GM21619 (cell line): ENCODE data around the gene GAB1.

Source experiments
- ATAC-seq: cut with Tn5 transposase; IDR thresholded peaks from one replicate; pipeline ENCODE4 v1.9.1; 2021; ENCODE audit not compliant: unreplicated experiment

GAB1 gene

DNA sequence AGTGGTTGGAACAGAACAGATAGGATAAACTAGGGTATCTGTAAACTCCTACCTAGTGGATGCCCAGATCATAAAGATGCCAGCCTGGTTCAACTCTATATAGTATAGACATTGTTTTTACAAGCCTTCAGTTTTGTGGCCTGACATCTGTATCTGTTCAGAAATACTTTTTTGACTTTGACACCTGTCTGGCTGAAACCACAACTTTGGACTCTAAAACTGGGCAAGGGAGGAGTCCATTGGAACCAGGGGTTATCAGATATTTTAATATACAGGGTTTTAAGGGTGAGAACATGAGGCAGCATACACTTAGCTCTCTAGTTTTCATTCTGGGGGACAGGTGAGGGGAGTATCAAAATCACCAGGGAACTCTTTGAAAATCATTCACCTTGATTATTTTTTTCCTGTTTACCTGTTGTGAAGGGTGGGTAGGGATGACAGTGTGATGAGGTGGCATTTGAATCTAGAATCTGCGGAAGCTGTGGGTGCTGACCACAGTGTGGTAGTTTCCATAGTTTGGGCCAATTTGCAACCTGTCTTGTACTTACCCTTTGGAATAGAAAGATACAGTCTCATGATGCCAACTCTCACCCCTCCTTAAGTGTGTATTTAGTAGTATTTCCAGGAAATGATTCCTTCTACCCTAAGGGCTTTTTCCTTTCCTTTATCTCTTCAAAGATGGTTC, 20.6 kb downstream of the GAB1 start:
- no peak for ATAC-seq

DNA sequence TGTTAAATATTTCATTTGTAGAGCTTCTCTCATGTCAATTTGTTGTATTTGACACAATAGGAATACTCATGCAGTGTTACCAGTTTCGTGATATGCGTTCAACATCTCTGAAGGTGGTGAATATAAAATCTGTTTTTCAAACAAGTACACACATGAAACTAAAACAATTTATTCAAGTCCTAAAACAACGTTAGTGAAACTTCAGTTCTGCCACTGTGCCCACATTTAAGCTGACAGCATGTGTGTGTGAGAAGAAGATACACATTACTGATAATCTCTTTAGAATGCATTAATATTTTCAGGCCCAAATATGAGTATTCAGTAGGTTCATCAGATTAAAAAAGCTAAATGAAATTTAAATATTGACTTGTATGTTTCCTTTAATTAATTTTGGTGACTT, 21.7 kb downstream of the GAB1 start:
- ATAC-seq, result no peak

DNA sequence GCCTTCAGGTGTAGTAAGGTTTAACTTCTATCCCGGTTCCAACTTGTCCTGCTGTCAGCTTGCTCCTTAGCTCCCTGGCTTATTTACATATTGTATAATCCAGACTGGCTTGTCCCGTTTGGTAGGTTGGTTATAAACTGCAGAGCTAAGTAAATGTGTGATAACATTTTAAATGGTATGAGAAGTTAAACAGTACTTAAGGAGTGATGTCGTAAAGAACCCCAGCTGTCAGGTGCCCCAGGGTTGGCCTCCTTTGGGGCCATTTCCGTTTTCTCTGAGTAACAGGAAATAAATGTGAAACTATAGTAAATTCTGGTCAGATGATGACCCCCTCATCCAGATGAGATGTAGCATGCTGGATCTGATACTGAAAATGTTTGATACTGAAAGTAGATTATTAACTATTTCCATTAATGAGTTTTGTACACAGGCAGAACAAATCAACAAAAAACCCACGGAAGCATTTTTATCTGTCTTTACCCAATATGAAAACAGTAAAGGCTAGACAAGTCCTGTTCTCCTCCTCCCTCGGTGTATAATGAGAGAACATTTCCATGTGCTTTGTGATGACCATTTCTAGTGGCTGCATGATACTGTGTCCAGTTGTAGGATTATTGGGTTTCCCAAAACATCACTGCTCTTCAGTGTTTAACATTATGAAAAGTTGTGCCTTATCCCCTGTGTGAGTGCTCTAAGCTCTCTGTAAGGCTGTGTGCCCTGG, 22.4 kb downstream of the GAB1 start:
- ATAC-seq, result peak; percentile 91

DNA sequence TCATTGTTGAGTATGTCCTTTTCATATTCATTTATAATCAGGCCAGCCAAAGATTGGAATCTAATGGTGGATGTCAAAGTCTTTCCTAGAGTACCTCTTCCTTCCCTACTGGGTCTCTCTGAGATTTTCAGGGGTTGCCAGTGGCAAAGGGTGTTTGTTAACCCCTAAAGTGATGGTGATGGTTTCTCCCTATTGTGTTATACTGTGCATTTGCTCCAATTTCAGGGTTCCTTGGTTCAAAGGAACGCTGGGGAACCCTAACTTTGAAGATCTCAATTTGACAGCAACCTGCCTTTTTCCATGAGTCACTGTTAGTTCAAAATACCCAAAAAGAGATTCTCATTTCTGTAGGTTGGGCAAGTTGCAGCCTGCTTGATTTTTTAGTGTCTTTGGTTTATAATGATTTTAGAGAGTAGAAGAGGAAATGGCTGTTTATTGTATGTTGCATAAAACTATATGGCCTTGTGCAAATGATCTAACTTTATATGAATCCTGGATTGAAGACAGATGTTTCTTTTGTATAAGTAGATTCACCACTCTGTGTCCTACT, 23.0 kb downstream of the GAB1 start:
- ATAC-seq, result no peak

DNA sequence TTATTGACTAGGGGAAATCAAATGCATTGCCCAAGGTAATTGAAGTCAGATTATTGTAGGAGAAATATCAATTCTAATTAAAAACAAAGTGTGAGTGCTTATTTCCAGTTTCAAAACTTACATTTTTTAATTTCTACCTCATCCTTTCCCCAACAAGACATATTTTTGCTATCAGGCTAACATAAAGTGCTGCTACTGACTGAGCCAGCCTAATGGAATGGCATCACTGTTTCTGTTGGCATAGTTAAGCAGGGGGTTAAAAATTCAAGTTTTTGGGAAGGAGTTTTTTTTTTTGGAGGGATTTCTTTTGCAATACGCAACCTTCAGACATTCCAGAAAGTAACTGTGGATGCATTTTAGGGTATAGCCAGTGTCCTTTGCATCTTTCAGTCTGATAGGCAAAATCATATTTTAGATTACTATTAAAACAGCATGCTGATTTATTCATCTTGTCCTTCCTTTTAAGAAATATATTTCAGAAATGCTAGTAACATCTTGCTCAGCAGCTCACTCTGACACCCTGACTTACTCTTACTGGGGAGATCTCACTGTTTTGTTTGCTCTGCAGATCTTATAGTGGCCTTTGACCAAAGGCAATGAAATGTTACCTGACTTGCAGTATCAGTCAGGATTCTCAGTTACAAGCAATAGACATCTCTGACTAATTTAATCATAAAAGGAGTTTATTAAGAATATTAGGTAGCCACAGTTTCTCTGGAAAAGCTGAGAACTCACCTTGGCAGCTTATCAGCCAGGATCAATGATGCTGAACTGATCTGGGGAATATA, 24.4 kb downstream of the GAB1 start:
- ATAC-seq, result no peak

DNA sequence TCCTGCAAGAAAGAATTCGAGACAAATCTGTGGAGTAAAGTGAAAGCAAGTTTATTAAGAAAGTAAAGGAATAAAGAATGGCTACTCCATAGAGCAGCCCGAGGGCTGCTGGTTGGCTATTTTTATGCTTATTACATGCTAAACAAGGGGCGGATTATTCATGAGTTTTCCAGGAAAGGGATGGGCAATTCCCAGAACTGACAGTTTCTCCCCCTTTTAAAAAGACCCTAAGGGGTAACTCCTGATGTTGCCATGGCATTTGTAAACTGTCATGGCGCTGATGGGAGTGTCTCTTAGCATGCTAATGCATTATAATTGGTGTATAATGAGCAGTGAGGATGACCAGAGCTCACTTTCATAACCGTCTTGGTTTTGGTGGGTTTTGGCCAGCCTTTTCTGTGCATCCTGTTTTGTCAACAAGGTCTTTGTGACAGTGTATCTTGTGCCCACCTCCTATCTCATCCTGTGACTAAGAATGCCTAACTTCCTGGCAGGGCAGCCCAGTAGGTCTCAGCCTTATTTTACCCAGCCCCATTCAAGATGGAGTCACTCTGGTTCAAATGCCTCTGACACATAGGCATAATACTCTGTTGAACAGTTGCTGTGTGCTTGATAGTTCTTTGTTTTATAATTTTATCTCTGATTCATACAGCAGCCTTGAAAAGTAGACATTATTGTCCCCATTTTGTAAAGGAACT, 25.8 kb downstream of the GAB1 start:
- no peak for ATAC-seq

DNA sequence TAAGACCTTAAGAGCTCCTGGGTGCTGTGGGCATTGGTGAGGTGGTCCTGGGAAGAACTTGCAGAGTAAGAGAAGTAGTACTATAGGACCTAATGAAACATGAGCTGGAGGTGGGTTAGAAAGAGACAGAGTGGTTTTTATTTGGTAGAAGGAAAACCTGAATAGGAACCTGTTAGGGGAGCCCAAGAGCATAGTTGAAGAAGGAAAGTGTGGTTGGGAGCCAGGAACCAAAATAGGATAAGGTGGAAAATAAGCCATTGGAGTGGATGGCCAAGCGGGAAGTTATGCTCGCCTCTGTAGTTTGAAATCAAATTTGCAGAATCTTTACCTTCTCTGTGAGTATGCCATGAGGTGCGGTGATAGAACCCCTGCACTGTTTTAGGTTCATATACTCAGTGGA, 26.7 kb downstream of the GAB1 start:
- ATAC-seq, result no peak

DNA sequence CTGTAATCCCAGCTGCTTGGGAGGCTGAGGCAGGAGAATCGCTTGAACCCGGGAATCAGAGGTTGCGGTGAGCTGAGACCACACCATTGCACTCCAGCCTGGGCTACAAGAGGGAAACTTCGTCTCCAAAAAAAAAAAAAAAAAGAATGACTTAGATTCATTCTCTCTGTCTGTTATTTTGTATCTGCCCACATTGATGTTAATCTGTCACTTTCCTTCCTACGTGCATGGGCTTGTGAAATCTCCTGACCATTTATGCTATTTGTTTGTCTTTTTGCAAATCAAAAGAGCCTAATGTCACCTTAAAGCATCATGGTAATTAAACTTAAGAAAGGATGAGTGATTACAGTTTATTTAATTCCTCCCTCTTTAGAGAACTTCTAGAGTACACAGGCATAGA, 27.4 kb downstream of the GAB1 start:
- no peak for ATAC-seq

DNA sequence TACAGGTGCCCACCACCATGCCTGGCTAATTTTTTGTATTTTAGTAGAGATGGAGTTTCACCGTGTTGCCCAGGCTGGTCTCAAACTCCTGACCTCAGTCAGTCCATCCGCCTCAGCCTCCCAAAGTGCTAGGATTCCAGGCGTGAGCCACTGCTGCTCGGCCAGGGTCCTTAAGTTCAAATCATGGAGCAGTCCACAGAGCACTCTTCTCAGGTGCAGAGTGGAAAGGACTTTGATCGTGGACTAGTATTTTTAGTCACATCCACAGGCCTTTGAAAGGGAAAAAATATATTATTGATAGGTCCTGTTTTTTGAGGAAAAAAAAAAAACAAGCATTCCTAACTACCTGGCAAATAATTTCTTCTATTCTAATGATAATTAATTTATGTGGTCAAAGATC, 31.2 kb downstream of the GAB1 start:
- no peak for ATAC-seq

DNA sequence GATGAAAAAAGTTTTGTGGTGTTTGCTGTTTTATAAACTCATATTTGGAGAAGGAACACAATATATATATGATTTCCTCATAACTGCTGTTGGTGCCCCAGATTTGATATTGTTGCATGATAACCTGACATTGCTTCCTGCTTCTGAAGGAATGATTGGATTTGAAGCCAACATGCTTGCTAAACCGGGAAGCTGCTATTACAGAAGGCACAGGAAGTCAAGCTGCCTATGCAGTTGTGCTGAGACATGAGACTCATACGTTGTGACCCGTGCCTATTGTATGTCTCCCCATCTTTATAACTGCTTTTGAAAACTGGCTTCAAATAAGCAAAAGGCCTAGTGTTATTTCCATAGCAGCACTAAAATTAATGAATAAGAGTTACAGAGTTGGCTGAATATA, 32.9 kb downstream of the GAB1 start:
- ATAC-seq, result no peak

DNA sequence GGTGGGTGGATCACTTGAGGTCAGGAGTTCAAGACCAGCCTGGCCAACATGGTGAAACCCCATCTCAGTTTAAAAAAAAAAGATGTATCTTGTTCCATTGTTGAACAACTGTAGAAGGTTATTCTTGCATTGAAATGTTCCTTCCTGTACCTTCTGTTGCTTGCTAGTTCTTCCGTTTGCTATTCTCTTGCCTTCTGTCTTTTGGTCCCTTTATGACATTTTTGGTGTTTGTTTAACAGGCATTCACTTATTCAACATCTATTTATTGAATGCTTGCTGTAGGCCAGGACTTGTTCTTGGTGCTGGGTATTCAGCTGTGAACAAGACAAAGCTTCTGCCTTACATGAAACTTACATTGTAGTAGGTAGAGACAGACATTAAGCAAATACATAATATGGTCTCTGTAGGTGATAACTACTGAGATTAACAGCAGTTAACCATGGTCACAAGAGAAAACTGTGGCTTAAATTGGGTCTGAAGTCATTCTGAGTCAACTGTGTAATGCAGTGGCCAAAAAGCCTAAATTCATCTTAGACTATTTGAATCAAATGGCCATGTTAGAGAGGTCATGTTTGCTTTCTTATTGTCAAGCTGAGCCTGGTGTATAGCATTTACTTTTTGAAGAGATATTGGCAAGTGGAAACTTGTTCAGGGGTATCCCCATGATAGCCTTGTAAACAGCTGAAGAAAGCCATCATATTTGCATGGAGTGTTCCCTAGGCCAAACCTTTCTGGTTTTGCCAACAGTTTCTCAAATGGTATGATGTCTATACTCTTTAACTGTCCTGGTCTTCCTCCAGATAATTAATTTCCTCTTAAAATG, 35.6 kb downstream of the GAB1 start:
- ATAC-seq, result peak; percentile 65

DNA sequence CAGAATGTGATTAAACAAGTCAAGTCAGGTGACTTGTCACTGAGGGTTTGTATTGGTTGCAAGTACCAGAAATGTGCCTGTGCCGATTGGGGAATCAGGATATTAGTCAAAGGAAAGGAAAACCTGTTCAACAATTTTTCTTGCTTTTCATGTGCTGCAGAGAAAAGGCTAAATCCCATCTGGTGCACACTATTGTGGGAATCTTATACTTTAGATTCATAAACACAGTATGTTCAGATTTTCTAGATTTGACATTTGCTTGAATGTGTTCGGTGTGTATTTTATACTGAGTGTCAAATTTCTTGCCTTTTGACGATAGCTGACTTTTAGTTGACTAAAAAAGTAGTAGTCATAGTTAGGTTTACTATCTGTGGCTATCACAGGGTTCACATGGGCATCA, 37.6 kb downstream of the GAB1 start:
- ATAC-seq, result no peak

DNA sequence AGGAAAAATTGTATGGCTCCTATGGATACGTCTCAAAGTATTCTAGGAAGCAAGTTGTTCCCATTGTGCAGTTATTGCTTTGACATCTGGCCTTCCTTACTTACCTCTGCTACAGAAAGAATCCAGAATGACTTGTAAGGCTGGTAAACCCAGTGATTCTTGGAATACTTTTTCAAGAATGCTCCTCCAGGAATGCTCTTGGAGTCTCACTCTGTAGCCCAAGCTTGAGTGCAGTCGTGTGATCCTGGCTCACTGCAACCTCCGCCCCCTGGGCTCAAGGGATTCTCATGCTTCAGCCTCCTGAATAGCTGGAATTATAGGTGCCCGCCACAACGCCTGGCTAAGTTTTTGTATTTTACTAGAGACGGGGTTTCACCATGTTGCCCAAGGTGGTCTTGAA, 38.1 kb downstream of the GAB1 start:
- no peak for ATAC-seq

DNA sequence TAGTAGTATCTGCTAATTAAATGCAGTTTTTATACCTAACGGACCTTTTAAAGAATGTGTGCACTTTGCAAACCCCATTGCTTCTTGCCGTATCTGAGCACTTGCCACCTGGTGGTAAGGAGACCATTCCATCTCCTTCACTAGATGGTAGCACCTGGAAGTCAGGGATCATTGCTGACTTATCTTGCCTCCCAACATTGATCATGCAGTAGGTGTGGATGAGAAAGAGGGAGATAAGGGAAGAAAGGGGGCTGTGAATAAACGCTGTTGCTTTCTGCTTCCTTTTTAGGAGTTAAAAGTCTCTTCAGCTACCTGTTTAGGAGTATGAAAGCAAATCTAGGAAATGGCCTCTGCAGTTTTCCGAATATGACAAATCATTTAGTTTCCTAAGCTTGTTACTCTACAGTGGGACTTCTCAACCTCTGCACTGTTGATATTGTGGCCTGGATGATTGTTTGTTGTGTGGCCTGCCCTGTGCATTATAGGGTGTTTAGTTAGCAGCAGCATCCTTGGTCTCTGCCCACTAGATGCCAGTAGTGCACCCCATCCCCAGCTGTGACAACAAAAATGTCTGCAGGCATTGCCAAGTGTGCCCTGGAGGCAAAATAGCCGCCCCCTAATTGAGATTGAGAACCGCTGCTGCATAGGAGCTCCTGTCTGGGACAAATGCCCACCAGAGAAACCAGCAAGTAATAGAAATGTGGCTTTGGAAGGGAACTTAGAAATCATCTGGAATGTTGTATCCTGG, 38.8 kb downstream of the GAB1 start:
- ATAC-seq, result peak; percentile 36

DNA sequence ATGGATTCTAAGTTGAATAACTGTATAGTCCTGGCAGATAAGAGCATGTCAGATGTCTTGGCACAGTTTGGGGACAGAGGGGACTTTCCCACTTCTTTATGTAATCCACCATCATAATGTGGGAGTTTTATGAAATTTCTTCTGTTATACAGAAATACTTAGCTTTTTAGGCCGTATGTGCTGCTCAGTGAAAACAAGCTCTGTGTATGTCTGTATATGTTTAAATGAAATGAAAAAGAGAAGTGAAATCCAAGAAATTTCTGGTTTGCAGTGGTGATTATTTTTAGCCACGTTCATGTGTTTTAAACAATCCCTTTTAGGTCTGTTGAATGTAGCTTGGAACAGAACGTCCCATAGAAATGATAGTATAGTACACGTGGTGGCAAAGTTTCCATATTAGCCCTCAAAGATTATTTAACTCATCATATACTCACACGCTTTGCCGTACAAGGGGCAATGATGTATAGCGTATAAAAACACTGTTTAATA, 41.0 kb downstream of the GAB1 start:
- peak; percentile 48 for ATAC-seq

DNA sequence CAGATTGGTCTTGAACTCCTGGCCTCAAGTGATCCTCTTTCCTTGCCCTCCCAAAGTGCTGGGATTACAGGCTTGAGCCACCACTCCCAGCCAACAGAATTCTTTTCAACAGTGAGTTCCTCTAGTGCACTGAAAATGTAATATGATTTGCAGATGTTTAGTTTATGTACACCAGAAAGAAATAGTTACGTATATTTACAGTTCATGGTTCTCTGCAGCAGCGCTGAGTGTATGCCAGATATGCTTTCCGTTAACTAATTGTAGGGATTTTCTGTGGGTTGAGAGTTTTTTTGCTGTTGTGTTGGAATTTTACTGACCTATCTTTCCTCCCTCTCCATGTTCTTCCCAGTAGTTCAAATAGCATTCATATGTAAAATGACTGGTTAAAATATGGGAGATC, 44.0 kb downstream of the GAB1 start:
- ATAC-seq, result no peak

DNA sequence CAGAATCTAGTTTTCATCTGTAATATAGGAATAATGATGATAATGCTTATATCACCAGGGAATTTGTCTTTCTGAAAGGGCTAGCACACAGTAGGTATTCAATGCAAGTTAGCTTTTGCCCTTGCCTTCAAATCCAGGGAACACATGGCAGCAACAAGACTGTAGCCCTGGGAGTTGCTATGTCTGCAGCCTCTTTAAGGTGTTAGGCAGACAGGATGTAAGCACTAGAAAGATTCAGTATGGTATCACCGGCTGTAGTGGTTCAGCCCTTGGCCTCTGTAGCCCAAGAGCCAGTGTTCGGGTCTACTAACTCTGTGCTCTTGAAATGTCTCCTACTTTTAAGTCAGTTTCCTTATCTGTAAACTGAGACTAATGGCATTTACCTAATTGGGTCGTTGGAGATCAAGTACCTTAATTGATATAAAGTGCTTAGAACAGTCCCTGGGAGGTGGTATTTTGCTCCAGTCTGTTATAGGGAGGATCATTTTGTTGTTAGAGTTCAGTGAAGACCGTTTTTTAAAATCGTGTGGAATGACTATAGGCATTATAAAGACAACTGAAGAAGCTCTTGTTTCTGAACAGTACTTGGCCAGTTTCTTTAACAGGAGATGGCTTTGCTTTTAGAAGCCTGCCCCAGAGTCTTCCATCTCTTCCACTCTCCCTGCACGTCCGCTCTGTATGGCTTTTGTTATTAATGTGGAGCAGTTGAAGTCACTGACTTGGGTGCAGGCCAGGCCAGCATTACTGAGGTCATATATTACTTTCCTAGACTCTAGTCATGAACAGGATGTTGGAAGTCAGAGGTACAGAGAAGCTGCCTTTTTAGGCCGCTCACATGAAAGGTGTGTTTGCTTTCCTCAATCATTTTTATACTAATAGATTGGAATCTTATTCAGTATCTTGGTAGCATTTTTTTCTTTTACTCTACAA, 44.8 kb downstream of the GAB1 start:
- ATAC-seq, result peak; percentile 40

DNA sequence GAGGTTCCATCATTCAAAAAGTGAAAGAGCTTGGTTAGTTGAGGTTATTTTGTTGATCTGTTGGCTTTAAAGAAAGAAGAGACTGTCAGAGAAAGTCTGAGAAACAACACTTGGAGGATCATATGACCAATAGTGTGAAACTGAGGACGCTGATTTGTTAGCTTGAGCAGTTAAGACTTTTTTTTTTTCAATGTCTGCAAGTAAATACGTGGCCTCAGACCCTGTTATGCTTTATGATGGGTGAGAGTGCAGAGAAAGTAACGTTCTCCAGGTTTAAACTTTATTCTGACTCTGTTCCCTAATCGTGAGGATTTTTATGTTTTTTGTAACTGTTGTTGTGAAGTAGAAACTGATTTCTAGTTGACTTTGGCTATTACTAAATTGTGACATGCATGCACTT, 45.9 kb downstream of the GAB1 start:
- ATAC-seq, result no peak
